ENCODE measurements around the gene KCNG4.

GRCh38 chr16:84180519-84181140 is 59.2 kb downstream of the KCNG4 start:
- TF ChIP-seq, protein P1, sequence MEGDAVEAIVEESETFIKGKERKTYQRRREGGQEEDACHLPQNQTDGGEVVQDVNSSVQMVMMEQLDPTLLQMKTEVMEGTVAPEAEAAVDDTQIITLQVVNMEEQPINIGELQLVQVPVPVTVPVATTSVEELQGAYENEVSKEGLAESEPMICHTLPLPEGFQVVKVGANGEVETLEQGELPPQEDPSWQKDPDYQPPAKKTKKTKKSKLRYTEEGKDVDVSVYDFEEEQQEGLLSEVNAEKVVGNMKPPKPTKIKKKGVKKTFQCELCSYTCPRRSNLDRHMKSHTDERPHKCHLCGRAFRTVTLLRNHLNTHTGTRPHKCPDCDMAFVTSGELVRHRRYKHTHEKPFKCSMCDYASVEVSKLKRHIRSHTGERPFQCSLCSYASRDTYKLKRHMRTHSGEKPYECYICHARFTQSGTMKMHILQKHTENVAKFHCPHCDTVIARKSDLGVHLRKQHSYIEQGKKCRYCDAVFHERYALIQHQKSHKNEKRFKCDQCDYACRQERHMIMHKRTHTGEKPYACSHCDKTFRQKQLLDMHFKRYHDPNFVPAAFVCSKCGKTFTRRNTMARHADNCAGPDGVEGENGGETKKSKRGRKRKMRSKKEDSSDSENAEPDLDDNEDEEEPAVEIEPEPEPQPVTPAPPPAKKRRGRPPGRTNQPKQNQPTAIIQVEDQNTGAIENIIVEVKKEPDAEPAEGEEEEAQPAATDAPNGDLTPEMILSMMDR (IDR thresholded peaks at IDR 0.05), result no peak
- no peak for TF ChIP-seq POLR2A (IDR thresholded peaks at IDR 0.05)
